Gastroesophageal sphincter (tissue), 3 donors: ENCODE results near the gene GNG12.

Source experiments
- EP300 ChIP-seq: sonication (generic); formaldehyde crosslinking; IDR thresholded peaks from one replicate; pipeline ENCODE4 v1.6.1; 2017; ENCODE audit warnings: antibody characterized with exemption, mild to moderate bottlenecking
- POLR2A ChIP-seq, 2 donors: fragments of 450-650 bp; IDR thresholded peaks; one replicate each; pipeline ENCODE4 v1.6.1; 2017; ENCODE audit warnings: antibody characterized with exemption in 2 of 2, mild to moderate bottlenecking in 2 of 2, moderate library complexity in 1 of 2
- TF ChIP-seq, protein P1 (sequence below), 4 experiments: fragments of 200-600 bp in 2 of 4; fragments of 450-650 bp in 2 of 4; sonication (generic) in 1 of 4; IDR thresholded peaks; one replicate each; pipeline ENCODE4 v1.5.1; 2017 to 2019; ENCODE audit warnings: antibody characterized with exemption in 4 of 4, mild to moderate bottlenecking in 2 of 4, moderate library complexity in 2 of 4

GRCh38 chr1:67880056-67880601 lies 46.9 kb upstream of the GNG12 start:
- TF ChIP-seq, protein P1, sequence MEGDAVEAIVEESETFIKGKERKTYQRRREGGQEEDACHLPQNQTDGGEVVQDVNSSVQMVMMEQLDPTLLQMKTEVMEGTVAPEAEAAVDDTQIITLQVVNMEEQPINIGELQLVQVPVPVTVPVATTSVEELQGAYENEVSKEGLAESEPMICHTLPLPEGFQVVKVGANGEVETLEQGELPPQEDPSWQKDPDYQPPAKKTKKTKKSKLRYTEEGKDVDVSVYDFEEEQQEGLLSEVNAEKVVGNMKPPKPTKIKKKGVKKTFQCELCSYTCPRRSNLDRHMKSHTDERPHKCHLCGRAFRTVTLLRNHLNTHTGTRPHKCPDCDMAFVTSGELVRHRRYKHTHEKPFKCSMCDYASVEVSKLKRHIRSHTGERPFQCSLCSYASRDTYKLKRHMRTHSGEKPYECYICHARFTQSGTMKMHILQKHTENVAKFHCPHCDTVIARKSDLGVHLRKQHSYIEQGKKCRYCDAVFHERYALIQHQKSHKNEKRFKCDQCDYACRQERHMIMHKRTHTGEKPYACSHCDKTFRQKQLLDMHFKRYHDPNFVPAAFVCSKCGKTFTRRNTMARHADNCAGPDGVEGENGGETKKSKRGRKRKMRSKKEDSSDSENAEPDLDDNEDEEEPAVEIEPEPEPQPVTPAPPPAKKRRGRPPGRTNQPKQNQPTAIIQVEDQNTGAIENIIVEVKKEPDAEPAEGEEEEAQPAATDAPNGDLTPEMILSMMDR (IDR thresholded peaks at IDR 0.05) = no peak
- TF ChIP-seq EP300 (no peak), POLR2A (IDR thresholded peaks at IDR 0.05) (no peak)
